Measurements from ENCODE around the gene AREG. TPM values are rescaled to one million over a fixed set of nuclear protein-coding genes. Genes with fewer than 3 reads are reported as not detected.

Gene AREG
- total RNA-seq, 1 donor from 2014 or later, result 10.1 TPM

- DNase-seq (ENCODE audit: low spot score), result no peak
Observed at GRCh38 chr4:74431113-74431826, 13.7 kb upstream of the AREG start.

- no peak for DNase-seq (ENCODE audit: low spot score)
Observed at GRCh38 chr4:74433043-74433442, 11.9 kb upstream of the AREG start.

DNA sequence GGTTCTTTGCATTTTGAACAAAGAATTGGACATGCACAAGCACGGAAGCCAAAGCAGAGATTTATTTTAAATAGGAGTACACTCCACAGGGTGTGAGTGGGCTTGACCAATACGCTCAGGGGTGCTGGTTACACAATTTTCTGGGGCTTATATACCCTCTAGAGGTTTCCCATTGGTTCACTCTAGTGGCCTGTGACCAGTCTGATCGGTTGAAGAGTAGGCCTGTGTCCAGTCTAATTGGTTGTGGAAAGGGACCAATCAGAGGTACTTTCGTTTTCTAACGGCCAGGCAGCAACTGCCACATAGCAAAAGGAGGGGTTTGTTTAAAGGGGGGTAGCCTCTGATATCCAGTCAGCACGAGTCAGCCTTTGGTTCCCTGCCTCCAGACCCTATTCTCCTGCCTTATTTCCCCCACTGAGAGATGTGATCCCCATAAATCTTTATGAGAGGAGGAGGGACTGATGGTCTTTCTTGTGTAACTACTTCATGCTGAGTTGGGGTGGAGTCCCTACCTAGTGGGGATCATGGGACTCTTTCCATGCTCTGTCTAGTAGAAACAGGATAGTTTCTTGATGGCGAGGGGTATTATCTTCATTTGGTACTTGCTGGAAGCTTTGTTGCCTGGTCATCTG is 11.3 kb upstream of the AREG start:
- no peak for DNase-seq (ENCODE audit: low spot score)

DNA sequence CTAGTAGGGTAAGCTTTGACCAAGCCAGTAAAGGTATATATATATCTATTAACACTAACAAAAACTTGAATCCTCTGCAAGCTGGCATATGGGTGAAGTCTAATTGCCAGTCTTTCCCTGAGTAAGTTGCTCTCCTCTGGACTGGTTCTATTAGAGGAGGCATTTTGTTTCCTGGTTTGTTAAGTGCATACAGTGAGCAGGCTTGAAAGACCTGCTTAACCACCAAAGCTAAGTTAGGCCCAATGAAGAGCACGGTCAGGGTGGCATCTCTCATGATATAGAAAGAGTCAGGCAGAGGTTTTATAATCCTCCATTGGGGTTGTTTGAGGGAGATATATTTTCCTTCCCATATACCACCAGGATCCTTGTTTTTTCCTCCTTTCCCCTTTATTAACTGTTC is 9.6 kb upstream of the AREG start:
- DNase-seq (ENCODE audit: low spot score), result no peak

GRCh38 chr4:74437866-74438265 is 7.1 kb upstream of the AREG start:
- DNase-seq (ENCODE audit: low spot score), result no peak

DNA sequence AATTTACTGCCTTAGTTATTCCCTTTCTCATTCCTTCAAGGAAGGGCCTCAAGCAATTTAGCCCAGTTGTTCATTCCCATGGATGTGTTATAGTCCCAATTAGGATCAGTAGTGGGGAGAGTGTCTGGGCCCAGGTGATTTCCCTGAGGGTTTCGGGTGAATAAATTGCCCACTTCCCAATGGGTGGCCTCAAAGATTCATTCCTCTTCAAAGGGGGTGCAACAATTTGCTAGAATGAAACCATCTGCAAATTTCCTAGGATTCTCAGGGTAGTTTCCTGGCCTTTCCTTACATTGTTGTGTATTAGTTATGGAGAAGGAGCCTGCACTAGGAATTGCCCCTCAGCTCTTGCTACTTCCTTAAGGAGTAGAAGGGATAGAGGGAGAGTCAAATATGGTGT is 6.3 kb upstream of the AREG start:
- no peak for DNase-seq (ENCODE audit: low spot score)

GRCh38 chr4:74439952-74440351 is 5.0 kb upstream of the AREG start:
- DNase-seq (ENCODE audit: low spot score), result no peak

GRCh38 chr4:74440356-74440755 is 4.6 kb upstream of the AREG start:
- DNase-seq (ENCODE audit: low spot score), result no peak

DNA sequence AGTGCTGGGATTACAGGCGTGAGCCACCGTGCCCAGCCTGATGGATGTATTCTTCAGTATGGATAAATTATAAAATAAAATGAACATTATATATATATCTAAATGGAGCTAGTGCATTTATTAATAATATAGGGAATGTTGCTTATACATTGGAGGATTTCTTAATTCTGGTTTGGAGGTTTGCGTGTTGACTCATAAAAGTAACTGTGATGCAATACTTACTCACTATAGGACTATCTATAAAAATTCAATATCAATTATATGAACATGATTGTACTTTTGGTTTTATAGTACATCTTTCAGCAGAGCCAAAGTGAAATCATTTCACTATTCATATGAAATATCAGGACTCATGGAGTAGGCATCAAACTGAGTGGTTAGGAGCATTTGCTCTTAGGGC is 3.2 kb upstream of the AREG start:
- DNase-seq (ENCODE audit: low spot score), result no peak

DNA sequence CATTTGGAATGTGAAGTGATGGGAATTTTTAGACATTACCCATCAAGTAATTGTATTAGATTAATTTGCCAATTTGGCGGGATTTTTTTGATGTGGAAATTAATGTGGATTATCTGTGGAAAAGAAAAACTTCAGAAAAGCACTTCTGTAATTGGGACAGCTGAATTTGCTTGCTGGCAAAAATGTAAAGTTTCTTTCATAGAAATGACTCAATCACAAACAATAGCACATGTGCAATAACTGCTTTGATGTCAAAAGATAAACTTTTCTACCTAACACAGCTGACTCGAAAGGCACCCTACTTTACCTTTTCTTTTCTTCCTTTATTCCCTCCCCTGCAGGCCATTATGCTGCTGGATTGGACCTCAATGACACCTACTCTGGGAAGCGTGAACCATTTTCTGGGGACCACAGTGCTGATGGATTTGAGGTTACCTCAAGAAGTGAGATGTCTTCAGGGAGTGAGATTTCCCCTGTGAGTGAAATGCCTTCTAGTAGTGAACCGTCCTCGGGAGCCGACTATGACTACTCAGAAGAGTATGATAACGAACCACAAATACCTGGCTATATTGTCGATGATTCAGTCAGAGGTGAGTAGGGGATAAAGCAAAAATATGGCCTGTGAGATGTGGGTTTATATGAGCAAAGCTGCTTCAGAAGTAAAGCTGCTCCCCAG is 1.4 kb downstream of the AREG start:
- DNase-seq (ENCODE audit: low spot score), result no peak

DNA sequence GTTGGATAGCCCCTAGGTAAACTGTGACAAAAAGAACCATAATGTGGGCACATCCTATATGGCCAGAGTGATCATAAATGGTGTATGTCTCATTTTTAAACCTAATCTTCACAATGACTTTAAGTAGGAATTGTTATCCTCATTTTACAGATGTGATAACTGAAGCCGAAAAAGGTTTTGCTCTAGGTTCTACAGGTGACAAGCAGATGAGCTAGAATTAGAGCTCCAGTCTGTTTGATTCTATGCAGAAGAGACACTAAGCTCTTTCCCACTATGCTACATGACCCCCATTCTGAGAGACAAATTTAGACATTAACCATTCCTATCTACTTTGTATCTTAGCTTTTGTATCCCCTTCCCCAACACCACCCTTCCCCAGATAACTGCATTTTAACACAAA is 2.0 kb downstream of the AREG start:
- no peak for DNase-seq (ENCODE audit: low spot score)

DNA sequence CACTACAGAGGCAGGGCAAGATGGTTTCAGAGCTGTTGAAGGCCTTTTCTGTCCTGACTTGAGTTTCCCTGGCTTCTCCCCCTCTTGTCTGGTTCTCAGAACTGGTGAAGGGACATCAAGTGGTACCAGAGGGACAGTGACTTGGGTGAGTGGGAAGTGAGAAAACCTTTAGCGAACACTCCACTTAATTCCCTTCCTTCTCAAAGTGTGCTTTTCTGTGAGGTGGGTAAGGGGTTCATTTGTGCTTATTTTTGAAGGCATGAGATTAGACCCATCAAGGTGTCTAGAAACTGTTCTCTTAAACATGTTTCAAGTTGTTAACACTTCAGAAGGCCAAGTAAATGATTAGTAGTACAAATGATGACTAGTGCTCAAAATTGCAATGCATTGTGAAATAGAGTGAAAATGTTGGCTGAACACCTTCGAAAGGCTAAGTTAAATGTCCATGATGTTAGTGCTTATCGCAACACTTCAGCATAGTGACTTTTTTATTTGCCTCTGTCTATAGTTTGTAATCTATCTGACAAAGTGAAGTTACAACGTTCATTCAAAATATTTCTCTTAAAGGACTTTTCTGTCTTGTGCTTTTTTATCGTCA is 2.8 kb downstream of the AREG start:
- DNase-seq (ENCODE audit: low spot score), result no peak

- DNase-seq (ENCODE audit: low spot score), result no peak
Observed at GRCh38 chr4:74449571-74450297, 4.8 kb downstream of the AREG start.

- no peak for DNase-seq (ENCODE audit: low spot score)
Observed at GRCh38 chr4:74450298-74450683, 5.4 kb downstream of the AREG start.

DNA sequence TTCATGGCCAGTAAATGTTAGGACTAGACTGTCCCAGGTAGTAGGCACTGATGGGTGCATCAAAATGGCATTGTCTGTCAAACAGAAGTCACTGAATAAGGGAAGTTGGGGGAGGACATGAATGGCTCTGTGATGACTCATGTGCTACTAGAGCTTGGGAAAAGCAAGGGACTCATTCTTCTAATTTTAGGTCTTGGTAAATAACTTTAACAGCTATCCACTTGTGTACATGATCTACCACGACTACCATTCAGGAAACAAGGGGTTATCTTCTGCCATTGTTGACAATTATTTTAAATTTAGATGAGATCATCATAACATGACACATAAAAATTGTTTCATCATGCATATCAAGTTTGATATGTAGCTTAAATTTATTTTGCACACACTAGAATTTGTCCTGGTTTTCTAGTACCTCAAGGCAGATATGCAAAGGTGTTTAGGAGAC is 6.3 kb downstream of the AREG start:
- DNase-seq (ENCODE audit: low spot score), result no peak

DNA sequence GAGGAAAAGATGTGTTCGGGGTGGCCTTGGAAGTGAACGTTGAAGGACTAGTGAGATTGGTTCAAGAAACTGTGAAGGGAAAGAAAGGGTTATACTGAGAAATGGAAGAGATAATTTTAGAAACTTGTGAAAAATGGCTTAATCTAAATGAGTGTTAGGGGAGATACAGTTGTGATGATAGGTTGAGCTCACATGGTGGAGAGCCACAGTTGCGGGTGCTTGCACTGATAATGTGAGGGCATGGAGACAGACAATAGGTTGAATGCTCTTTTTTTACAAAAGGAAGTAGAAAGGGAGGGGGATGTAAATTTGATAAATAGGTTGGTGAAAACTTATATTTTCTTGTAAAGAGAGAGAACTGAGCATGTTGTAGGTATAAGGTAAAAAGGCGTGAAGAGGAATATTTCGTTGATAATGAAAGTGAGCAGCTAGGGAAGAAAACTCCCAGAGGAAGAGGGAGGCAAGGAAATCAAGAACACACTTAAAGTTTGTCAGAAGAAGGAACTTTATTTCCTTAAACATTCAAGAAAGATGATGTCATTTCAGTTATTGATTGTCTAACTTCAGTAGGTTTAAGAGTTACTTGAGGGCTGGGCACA is 8.2 kb downstream of the AREG start:
- DNase-seq (ENCODE audit: low spot score), result no peak

DNA sequence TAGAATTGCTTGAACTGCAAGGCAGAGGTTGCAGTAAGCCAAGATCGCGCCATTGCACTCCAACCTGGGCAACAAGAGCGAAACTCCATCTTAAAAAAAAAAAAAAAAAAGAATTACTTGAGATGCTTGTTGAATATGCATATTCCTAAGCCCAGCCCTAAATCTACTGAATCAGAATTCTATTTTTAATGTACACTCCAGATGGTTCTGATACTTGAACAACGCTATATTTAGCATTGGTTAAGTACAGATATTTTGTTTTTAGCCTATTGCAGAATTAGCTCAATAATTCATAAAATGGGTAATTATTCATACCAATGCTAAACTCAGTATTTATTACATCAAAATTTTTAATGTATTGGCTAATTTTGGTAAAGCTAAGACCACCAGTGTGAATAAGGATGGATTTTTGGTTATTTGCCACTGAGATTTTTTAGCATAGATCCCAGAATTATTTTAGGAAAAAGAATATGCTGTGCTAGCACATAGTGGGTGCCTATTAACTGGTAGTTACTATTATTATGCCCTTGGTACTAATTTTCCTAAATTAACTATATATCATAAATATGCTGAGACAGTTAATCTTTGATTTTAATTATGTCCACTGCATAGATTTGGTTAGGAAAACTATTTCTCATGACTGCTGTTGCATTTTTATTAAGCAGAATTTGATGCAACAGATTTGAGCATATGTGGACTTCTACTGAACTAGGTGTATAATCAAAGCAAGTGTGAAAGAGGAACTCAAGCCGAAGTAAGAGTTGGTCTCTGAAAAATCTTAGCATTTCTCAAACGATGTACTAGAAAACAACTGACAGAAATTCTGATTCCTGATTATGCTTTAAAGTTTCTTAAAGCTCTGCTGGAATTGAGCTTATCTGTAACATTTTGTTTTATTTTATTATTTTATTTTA is 9.2 kb downstream of the AREG start:
- no peak for DNase-seq (ENCODE audit: low spot score)

DNA sequence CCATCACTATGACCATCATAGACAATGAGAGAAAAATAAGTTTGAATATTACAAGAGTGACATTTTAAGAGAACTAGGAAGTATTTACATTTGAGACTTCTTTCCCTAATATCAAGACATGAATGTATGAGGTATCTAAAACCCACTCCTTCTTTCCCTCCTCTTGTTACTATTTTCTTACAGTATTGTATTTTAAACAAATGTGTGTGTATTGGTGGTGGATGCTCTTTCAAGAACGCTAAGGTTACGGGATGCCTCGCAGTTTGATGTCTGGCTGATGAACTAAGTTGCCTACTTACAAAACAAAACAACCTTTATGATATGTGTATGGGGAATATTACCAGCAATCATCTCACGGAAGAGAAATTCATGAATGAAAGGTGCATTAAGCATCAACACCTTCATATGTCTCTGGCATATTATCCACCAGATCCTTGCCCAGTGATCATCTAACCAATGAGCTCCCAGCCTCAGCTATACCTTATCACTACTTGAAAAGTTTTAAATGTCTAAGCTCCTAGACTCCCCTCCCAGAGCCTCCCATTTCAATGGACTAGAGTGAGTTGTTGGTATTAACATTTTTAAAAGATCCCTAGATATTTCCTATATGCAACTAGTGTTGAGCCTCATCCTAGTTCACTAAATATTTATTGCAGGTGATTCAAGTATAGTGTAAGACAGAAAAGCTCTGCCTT is 10.6 kb downstream of the AREG start:
- DNase-seq (ENCODE audit: low spot score), result no peak

DNA sequence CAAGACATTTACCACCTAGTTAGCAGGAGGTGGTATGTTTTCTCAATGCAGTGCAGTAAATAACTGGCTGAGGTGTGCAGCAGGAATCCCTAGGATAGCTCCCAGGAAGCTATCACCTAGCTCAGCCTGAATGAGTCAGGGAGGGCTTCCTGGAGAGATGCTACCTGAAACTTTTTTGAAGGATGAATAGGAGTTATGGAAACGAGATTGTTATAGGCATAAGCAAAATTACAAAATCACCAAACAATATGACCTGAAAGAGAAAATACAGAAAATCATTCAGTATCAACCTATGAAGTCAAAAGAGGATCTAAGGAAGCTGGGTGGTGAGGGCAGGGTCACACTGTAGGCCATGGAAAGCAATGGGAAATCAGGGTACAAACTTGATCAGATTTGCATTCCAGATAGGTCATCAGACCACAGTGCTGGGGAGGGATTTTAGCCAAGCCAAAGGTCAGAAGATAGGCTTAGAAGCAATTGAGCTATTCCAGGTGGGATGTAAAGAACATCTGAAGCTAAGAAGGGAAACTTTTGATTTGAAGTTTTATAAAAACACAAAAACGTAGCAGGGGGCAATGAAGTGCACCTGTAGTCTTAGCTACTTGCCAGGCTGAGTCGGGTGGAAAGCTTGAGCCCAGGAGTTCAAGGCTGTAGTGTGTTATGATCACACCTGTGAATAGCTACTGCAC is 11.3 kb downstream of the AREG start:
- DNase-seq (ENCODE audit: low spot score), result no peak
